CD4-positive, alpha-beta T cell treated with Interleukin-21 for 1 hour (primary cell): ENCODE measurements around the gene RASGRF2.
A peak's percentile ranks its signal among the peaks of the same experiment; 100 is the strongest.

Source experiments
- DNase-seq: peaks from one replicate; pipeline ENCODE4 v3.0.0-alpha.2; 2020

RASGRF2 gene, protein sequence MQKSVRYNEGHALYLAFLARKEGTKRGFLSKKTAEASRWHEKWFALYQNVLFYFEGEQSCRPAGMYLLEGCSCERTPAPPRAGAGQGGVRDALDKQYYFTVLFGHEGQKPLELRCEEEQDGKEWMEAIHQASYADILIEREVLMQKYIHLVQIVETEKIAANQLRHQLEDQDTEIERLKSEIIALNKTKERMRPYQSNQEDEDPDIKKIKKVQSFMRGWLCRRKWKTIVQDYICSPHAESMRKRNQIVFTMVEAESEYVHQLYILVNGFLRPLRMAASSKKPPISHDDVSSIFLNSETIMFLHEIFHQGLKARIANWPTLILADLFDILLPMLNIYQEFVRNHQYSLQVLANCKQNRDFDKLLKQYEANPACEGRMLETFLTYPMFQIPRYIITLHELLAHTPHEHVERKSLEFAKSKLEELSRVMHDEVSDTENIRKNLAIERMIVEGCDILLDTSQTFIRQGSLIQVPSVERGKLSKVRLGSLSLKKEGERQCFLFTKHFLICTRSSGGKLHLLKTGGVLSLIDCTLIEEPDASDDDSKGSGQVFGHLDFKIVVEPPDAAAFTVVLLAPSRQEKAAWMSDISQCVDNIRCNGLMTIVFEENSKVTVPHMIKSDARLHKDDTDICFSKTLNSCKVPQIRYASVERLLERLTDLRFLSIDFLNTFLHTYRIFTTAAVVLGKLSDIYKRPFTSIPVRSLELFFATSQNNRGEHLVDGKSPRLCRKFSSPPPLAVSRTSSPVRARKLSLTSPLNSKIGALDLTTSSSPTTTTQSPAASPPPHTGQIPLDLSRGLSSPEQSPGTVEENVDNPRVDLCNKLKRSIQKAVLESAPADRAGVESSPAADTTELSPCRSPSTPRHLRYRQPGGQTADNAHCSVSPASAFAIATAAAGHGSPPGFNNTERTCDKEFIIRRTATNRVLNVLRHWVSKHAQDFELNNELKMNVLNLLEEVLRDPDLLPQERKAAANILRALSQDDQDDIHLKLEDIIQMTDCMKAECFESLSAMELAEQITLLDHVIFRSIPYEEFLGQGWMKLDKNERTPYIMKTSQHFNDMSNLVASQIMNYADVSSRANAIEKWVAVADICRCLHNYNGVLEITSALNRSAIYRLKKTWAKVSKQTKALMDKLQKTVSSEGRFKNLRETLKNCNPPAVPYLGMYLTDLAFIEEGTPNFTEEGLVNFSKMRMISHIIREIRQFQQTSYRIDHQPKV (N-terminal part only)

DNA sequence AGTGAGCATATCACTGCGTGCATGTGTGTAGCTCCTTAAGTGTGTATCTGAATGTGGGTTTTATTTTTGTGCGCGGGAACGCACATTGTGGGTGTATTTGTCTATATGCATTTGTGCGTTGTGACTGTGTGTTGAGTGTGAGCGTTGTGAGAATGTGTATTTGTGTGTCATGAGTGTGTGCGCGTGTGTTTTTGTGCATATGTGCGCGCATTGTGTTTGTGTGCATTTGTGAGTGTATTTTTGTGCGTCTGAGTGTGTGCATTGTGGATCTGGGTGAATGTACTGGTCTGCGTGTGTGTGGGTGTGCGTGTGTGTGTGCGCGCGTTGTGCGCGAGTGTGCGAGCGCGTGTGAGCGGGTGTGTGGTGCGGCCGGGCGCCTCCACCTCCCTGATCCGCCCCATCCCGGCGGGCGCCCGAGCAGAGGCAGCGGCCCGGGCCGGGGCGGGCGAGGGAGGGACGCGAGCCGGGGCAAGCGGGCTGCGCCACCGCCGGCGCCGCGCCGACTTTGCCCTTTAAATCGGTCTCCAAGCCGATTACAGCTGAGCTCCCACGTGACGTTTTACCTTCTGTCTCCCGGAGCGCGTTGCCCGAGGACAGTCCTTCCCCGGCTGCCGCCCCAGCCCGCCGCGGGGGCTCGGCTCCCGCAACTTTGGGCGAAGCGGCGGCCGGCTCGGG lies at the start of gene RASGRF2:
Gene RASGRF2, plus strand, starts transcription at position 596 of the 675 bp plus-strand sequence. CDS start 376 bp downstream, outside the sequence.
- peak; percentile 60 for DNase-seq

DNA sequence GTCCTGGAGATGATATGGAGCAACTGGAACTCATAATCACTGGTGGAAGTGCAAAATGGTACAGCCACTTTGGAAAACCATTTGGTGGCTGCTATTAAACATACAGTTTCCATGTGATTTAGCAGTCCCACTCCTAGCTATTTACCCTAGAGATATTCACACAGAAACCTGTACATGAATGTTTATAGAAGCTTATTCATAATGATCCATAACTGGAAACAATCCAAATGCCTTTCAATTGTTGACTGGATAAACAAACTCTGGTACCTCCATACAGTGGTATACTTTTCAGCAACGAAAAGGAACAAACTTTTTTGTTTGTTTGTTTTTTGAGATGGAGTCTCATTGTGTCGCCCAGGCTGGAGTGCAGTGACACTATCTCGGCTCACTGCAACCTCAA lies 47.7 kb upstream of the RASGRF2 start:
- DNase-seq: no peak

DNA sequence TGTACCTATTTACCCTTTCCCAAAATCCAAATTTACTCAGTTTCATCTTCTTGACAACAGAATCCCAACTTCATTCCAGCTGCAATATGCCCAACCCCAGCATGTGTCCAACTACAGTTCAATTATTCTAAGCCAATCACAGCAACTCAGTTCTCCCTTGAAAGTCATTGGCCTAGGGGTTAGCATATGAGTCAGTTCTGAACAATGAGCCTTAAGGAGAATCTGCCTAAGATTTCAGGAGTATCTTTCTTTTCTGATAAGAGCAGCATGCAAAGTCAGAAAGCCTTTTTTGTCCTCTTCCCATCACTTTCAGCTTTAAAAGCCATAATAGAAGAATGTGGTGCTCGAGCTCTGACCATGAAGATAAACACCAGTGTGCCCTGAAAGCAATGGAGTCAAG lies 44.4 kb upstream of the RASGRF2 start:
- no peak for DNase-seq

DNA sequence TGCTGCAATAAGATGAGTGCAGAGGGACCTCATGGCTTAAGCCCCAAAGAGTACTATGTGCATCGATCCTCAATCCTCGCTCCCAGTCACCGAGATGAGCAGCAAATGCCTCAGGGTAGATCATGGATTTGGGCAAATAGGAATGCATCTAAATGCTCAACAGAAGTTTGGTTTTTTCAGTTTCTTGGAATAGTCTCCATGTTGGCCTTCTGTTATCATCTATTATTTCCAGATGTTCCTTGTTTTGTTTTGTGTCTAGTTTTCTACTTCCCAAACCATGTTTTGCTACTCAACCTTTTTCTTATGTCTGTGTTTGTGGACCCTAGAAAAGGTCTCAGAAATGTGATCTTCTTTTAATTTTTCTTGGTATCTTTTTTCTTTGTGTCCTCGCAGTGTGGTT lies 43.5 kb upstream of the RASGRF2 start:
- DNase-seq: no peak

DNA sequence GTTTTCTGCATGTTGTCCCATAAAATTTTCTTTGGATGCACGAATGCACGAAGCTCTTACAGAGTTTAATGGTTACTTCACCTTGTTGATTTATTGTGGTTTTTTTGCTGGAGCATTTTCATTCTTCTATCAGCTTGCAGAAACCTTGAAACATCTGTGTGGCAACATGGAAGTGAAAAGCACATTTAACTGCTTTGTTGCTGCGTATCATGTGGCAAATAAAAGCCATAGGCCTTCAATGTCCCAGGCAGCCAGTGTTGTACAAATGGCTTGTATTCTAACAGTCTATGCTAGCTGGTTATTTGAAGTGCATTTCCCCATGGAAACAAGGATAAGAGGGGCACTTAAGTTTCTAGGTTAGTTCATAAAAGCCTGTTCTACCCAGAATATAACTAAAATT lies 42.5 kb upstream of the RASGRF2 start:
- no peak for DNase-seq

DNA sequence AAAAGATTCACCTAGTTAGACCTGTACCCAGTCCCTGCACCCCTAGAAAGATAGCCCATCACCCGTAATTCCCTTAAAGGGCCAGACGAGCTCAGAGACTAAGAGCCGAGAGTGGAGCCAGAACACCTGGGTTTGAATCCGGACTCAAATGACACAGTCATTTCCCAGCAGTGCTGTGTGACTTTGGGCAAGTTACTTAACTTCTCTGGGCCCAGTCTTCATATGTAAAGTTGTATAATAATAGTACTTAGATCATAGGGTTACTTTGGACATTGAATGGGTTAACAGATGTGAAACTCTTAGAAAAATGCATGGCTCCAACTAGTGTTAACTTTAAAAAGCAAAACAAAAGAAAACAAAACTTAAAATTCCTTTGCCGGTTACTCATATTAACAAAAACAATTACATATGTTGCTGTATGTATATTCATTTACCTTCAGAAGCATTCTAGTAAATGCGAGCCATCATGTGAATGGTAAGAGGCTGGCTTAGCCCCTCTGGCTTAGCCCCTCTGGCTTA lies 40.4 kb upstream of the RASGRF2 start:
- DNase-seq: no peak

DNA sequence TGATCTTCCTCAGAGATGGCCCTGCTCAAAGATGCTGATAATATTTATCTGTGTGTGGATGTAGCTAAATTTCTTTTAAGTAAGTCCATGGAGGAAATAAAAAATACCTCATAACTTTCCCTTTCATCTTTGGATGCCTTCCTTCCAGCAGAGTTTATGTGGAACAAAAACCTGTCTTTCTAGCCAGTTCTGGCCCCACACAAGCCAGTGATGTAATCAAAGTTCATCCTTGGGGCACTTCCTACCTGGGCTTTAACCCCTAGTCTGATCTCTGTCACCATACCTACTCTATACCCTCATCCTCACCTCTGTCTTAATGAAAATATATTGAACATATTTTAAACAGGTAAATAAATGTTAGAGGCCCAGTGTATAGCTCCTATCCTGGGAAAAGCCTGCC lies 39.8 kb upstream of the RASGRF2 start:
- DNase-seq: no peak

DNA sequence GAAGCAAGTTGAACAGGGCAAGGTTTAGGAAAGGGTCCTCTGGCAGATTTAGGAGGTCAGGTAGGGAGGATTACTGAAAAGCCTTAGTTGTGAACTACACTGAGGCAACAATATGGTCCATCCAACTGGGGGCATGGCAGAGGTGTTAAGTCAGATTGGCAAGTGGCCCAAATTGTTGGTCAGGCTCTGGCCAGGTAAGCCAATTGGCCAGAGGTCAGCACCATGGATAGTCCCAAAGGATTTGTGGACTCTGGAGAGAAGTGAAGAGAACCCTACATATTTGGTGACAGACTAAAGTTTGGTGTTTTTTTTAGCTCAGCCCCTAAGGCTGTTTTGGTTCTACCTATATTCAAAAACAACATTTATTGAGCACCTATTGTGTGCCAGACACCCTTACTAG lies 39.1 kb upstream of the RASGRF2 start:
- no peak for DNase-seq

DNA sequence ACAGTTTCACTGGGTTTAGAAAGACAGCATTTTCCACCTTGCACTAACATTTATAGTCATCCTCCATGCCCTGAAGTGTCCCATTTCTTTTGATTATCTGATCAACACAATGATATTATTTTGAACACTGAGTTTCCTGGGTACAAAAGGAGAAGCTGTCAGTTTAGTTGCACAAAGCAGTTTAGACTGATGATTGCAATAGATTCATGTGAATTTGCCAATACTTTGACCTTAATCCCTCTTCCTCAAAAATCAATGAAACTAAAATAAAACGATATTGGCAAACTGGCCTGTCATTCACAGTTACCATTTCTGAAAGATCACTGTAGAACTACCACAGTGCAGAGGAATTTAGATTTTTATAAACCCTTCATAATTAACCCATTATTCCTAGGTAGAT lies 34.2 kb upstream of the RASGRF2 start:
- no peak for DNase-seq

DNA sequence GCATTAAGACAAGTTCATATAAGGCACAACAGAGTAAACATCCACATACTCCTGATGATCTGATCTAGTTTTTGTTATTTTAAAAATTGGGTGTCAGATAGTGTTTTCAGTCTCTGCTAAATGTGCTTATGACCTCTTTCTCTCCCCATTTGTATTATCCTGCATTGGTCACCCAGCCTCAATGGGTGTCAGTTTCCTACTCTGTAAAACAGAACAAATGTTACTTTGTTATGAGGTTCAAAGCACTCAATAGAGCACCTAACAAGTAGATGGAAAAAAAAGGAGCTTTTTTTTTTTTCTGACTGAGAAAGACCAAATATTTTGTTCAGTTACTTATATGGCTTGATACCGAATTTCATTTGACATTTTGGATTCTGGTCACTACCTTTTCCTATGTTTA lies 33.6 kb upstream of the RASGRF2 start:
- no peak for DNase-seq

DNA sequence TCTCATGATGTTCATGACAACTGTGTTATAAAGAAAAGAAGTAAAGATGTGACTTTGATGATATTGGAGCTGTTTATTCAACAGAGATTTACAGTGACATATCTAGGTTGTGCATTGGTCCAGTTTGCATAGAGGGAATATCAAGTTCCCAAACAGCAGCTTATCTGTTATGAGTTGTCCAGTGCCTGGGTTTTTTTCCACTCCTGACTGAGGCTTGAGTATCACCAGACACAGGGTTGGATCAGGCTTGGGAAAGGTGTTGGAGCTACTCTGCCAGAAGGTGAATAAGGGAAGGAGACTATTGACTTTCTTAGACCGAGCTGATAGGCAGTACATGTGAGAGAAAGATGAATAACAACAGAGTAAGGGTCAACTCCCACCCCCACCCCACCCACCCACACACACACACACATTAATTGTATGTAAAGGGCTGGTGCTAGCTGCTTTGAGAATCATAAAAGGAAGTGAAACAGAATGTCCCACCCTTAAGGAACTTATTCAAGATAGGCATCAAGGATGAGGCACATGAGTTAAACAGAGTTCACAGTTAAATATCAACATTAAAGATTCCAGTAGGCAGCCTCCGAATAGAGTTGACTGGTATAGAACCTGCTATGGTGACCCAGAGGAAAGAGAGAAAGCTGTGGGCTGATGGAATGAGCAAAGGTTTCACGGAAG lies 33.0 kb upstream of the RASGRF2 start:
- no peak for DNase-seq

DNA sequence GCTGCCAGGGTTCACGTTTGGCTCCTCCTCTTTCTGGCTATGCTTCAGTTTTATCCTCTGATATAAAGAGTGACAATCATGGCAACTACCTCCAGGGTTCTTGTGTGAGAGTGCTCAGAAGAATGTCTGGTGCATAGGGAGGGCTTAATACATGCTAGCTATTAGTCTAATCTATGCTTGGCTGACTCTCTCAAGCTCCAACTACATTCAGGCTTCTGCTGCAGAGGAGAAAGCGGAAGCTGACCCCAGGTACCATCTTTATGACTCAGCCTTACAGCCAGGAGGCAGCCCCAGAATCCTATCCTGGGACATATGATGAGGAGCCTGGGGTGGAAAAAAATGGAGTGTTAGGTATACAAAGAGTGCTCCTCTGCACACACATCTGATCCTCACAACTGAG lies 32.1 kb upstream of the RASGRF2 start:
- no peak for DNase-seq

DNA sequence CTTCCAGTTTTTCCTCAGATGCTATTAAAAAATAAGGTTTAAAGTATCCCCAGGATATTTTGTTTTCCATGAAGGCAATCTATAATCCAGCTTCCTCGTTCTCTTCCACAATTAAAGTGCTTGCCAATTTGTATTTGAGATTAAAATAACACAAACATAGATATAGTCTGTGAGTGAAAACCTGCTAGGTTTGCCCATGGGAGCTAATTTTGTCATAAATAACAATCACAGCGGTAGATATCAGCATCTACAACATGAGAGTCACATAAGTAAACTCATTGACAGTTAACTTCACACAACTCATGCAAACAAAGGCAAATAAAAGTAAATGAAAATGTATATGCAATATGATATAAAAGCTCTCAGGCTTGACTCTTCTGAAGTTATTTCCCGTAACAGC lies 29.2 kb upstream of the RASGRF2 start:
- no peak for DNase-seq

DNA sequence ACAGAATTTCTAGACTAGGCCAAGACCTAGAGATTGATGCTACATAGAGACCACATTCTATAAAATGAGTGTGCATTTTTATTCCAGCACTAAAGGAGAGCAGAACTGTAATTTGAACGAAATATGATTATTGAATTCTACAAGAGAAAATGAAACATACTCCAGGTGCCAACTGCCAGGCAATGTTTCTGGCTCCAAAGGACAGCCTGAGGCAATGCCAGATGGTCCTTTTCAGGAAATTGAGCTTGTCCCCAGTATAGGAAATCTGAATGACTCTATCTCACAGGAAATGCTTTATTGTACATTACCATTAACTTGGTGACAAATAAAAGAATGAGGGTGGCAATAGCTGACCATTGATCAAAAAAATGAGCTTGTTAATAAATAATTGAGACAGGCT lies 28.8 kb upstream of the RASGRF2 start:
- DNase-seq: no peak

DNA sequence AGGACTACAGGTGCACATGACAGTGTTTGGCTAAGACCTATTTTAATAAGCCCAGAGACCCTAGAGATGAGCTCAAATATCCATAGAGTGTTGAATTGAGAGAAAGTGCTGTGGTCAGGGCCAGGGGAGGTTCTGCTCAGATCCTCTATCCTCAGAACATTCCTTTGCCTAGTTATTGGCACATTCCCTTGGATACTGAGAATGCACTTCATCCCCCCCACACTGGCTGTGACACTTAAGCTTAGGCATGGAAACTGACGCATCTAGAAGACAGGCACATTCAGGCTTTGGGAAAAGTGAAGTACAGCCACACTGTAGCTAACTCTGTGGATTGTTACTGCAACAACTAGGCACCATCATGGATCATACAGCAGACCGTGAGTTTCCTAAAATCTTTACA lies 27.1 kb upstream of the RASGRF2 start:
- DNase-seq: no peak

DNA sequence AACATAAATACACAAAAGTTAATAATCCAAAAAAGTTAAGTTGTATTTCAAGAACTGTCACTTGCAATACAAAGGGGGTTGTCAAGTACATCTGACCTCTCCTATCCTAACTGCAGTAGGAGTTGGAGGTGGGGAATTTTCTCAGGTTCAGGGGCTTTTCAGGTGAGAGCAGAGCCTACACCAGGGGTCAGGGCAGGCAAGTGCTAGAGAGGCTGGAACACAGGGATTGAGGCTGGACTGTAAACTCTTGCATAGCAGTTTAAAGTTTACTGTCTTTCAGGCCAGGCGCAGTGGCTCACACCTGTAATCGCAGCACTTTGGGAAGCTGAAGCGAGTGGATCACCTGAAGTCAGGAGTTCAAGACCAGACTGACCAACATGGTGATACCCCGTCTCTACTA lies 25.4 kb upstream of the RASGRF2 start:
- DNase-seq: no peak

DNA sequence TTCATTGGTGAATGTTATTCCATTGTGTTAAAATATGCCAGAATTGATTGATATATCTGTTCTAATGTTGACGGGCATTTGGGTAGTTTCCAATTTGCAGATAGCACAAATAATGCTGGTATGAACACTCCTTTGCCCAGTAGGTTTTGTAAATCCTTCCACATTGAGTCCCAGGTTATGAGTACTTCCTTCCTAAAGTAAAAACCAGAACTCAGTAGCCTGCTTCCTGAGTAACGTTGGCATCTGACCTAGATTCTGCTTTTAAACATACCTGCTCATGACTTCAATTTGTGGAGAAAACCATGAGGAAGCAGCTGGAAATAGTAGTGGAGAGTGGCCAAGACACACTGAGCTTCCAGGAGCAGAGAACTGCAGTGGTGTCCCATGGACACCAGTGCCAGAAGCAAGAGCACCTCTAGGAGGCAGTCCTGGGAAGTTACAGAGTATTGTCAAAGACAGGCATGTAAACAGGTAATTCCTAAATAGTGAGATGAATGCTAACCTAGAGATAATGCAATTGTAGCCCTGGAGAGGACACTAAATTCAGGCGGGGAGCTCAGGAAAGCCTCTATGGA lies 24.3 kb upstream of the RASGRF2 start:
- DNase-seq: peak; percentile 5

DNA sequence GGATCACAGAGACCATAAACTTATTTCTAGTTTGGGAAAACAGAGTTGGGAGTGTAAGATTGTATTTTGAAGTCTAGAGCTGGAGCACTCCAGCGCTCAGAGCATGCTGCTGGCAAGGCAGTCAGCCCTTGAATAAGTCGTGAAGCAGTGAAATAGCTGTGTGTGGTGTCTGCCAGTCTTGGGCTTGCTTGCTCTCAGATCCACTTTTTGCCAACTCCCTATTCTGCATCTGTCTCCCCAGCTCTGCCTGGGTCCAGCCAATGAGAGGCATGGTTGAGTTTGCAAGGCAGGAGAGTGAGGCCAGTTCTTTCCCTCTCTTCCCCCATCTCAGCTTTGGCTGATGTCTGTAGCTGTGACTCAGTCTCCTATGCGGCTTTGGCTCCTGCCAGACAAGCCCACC lies 23.3 kb upstream of the RASGRF2 start:
- DNase-seq: no peak

DNA sequence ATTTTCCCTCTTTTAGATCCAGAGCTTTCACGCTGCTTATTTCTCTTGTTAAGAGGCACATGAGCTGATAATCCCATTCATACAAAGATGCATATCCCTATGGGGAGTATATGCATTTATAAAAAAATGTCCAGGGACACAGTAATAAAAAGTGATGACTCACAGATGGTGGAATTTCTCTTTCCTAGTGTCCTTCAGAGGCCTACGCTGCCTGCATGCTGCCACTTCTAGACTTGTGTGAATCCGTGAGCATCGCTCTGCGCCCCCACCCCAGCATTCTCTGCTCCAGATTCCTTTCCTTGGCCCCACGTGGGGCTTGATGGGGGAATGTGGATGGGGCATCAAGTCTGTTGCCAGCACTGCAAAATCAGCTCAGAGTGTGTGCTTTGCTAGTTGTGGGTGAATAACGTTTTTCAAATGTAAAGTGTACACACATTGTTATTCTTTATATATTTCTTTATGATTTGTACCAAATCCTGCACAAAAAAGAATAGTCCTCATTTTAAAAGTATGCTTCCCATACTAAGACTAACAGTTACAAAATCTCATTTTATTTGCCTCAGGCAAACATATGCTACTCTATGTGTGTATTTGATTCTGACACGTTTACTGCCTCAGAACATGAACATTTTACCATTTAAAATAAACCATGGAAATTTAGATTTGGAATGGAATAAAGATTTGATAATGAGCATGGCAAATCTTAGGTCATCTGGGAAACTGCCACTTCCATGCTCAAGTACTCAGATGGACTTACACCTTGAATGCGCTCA lies 22.4 kb upstream of the RASGRF2 start:
- DNase-seq: no peak

DNA sequence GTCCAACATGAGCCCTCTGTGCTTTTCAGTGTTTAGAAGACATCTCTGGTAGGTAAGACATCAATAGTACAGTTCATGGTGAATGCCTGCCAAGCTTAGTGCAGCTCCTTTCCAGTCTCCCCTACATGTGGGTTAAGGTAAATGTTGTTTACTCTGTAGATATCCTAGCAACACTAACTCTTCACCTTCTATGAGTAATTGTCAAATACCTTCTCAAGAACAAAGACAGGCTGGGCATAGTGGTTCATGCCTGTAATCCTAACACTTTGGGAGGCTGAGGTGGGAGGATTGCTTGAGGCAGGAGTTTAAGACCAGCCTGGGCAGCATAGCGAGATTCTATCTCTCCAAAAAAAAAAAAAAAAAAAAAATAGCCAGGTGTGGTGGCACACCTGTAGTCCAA lies 18.7 kb upstream of the RASGRF2 start:
- no peak for DNase-seq

DNA sequence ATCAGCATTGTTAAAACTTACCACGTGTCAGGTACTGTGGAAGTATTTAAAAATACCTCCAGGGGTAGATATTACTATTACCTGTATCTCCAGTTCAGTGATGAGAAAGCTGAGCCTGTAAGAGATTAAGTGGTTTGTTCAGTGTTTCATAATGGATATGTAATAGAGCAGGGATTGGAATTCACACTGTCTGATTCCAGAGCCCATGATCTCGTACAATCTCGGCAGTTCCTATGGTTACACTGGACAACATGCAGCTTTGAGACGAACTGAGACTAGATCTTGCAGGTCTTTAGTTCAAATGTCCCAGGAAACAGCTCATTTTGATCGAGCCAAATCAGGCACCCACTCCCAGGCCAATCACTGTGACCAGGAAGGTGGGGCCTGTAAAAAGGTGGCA lies 8.8 kb upstream of the RASGRF2 start:
- DNase-seq: no peak
